HepG2 (cell line): ENCODE results near the gene HAGH. TPM values are rescaled to one million over a fixed set of nuclear protein-coding genes. Genes with fewer than 3 reads are reported as not detected.

Source experiments
- ATF7-NPFF ChIP-seq: sonication (generic); formaldehyde crosslinking; IDR thresholded peaks from 2 replicates; pipeline ENCODE4 v1.8.1; 2023; ENCODE audit warnings: mild to moderate bottlenecking, low read depth, missing genetic modification reagents, moderate library complexity
- BORCS8-MEF2B ChIP-seq: sonication (generic); formaldehyde crosslinking; IDR thresholded peaks from 2 replicates; pipeline ENCODE4 v1.8.0; 2022; ENCODE audit warnings: mild to moderate bottlenecking, missing genetic modification reagents
- ETV5 ChIP-seq: IDR thresholded peaks from 2 replicates; pipeline ENCODE4 v1.6.1; 2018; ENCODE audit warnings: missing biosample characterization, missing genetic modification reagents, inconsistent platforms, borderline replicate concordance
- FOXP4 ChIP-seq: sonication (generic); formaldehyde crosslinking; IDR thresholded peaks from 2 replicates; pipeline ENCODE4 v1.4.0; 2020; ENCODE audit warnings: missing genetic modification reagents
- GATAD2A ChIP-seq: IDR thresholded peaks from 2 replicates; pipeline ENCODE4 v1.6.1; 2016
- HMG20A ChIP-seq: IDR thresholded peaks from 2 replicates; pipeline ENCODE4 v1.6.1; 2016; ENCODE audit warnings: borderline replicate concordance
- HNRNPLL ChIP-seq: fragments of 200-400 bp; formaldehyde crosslinking; IDR thresholded peaks from 2 replicates; pipeline ENCODE4 v1.6.1; 2017; ENCODE audit warnings: mild to moderate bottlenecking, low read depth, low read length; ENCODE audit not compliant: poor library complexity, severe bottlenecking
- MED13 ChIP-seq: sonication (generic); formaldehyde crosslinking; IDR thresholded peaks from 2 replicates; pipeline ENCODE4 v1.5.0; 2020; ENCODE audit warnings: missing genetic modification reagents
- NR2F1 ChIP-seq, 2 experiments: fragments of 450-650 bp in 1 of 2; formaldehyde crosslinking in 1 of 2; IDR thresholded peaks; 2 replicates each; pipeline versions ENCODE4 v1.5.0 to v1.6.1; 2016 to 2020; ENCODE audit warnings: mild to moderate bottlenecking in 1 of 2, missing compliant biosample characterization in 1 of 2, missing genetic modification reagents in 1 of 2, moderate library complexity in 1 of 2
- PHF8 ChIP-seq: sonication (generic); formaldehyde crosslinking; IDR thresholded peaks from 2 replicates; pipeline ENCODE4 v1.5.0; 2020; ENCODE audit warnings: missing genetic modification reagents
- RXRA ChIP-seq: sonication (generic); formaldehyde crosslinking; IDR thresholded peaks from 2 replicates; pipeline ENCODE4 v1.5.1; 2020; ENCODE audit warnings: missing genetic modification reagents
- SKI ChIP-seq: fragments of 450-650 bp; IDR thresholded peaks from one replicate; pipeline ENCODE4 v1.6.1; 2018; ENCODE audit warnings: mild to moderate bottlenecking; ENCODE audit not compliant: partially characterized antibody
- ZBTB21 ChIP-seq: sonication (generic); formaldehyde crosslinking; IDR thresholded peaks from 2 replicates; pipeline ENCODE4 v1.4.0; 2020; ENCODE audit warnings: missing genetic modification reagents
- ZBTB7A ChIP-seq: sonication (generic); formaldehyde crosslinking; IDR thresholded peaks from 2 replicates; pipeline ENCODE4 v1.8.0; 2022; ENCODE audit warnings: mild to moderate bottlenecking, missing genetic modification reagents
- ZMYM2 ChIP-seq: sonication (generic); formaldehyde crosslinking; IDR thresholded peaks from 2 replicates; pipeline ENCODE4 v1.8.0; 2022; ENCODE audit warnings: mild to moderate bottlenecking, missing genetic modification reagents
- ZNF138 ChIP-seq: sonication (generic); formaldehyde crosslinking; IDR thresholded peaks from 2 replicates; pipeline ENCODE4 v1.5.0; 2020; ENCODE audit warnings: mild to moderate bottlenecking, low read depth, missing genetic modification reagents
- ZNF225 ChIP-seq: sonication (generic); formaldehyde crosslinking; IDR thresholded peaks from 2 replicates; pipeline ENCODE4 v1.4.0; 2020; ENCODE audit warnings: mild to moderate bottlenecking, missing genetic modification reagents
- ZNF232 ChIP-seq: sonication (generic); formaldehyde crosslinking; IDR thresholded peaks from 2 replicates; pipeline ENCODE4 v1.4.0; 2020; ENCODE audit warnings: missing genetic modification reagents, borderline replicate concordance
- ZNF460 ChIP-seq: sonication (generic); formaldehyde crosslinking; IDR thresholded peaks from 2 replicates; pipeline ENCODE4 v1.5.1; 2020; ENCODE audit warnings: missing genetic modification reagents, mild to moderate bottlenecking, borderline replicate concordance
- ZNF557 ChIP-seq: sonication (generic); formaldehyde crosslinking; IDR thresholded peaks from 2 replicates; pipeline ENCODE4 v1.4.0; 2020; ENCODE audit warnings: missing genetic modification reagents
- ZNF644 ChIP-seq: IDR thresholded peaks from 2 replicates; pipeline ENCODE4 v1.6.1; 2016; ENCODE audit warnings: low read depth
- polyA plus RNA-seq, 8 experiments: library from polyadenylated mRNA; depleted of rRNA in 3 of 8; stranded (reverse) in 7 of 8; unstranded in 1 of 8; fragments of >200 nt; fragmentation: Illumina TruSeq in 4 of 8; extraction: Trizol in 4 of 8; gene quantifications; 2 replicates each; pipeline versions ENCODE4 v1.2.1 to v1.2.3, GENCODE V29; 2011 to 2016; ENCODE audit warnings: low read depth in 4 of 8, missing spikeins in 1 of 8, mixed read lengths in 1 of 8; ENCODE audit not compliant: insufficient read depth in 1 of 8
- total RNA-seq, 5 experiments: library from RNA; depleted of rRNA; stranded (reverse); fragments of >200 nt; fragmentation: Illumina TruSeq; extraction: Trizol; gene quantifications; 2 replicates each; pipeline ENCODE4 v1.2.3, GENCODE V29; 2016; ENCODE audit warnings: low read depth in 1 of 5
- TF ChIP-seq, protein P1 (sequence below): sonication (generic); formaldehyde crosslinking; IDR thresholded peaks from 2 replicates; pipeline ENCODE4 v1.8.0; 2022; ENCODE audit warnings: mild to moderate bottlenecking, missing genetic modification reagents
- TF ChIP-seq, protein P2 (sequence below): IDR thresholded peaks from 2 replicates; pipeline ENCODE4 v1.6.1; 2012; ENCODE audit warnings: low read depth, low read length, improper control_type of control experiment
- TF ChIP-seq, protein P3 (sequence below): IDR thresholded peaks from 2 replicates; pipeline ENCODE4 v1.6.1; 2016; ENCODE audit warnings: missing genetic modification reagents, missing compliant biosample characterization

The HAGH gene
- total and polyA plus RNA-seq, 2 of the 13 experiments (the other 11 are each of a cell fraction or from before 2014, with no cell fraction given), result 70.4 to 95.4 TPM

- no peak for TF ChIP-seq PHF8 (CRISPR knock-in tag)
- peak; percentile 77 for TF ChIP-seq GATAD2A (CRISPR knock-in tag)
- no peak for TF ChIP-seq ZNF138 (CRISPR knock-in tag)
- TF ChIP-seq SKI, result peak; percentile 32
- TF ChIP-seq ZMYM2 (CRISPR knock-in tag), result no peak
- TF ChIP-seq HNRNPLL, result no peak
- TF ChIP-seq, protein P1, sequence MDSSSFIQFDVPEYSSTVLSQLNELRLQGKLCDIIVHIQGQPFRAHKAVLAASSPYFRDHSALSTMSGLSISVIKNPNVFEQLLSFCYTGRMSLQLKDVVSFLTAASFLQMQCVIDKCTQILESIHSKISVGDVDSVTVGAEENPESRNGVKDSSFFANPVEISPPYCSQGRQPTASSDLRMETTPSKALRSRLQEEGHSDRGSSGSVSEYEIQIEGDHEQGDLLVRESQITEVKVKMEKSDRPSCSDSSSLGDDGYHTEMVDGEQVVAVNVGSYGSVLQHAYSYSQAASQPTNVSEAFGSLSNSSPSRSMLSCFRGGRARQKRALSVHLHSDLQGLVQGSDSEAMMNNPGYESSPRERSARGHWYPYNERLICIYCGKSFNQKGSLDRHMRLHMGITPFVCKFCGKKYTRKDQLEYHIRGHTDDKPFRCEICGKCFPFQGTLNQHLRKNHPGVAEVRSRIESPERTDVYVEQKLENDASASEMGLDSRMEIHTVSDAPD, result no peak
- no peak for TF ChIP-seq ZNF232 (CRISPR knock-in tag)
- no peak; the same call in 1 of the 2 replicates for TF ChIP-seq FOXP4 (CRISPR knock-in tag)
- TF ChIP-seq ZBTB7A, result no peak
- TF ChIP-seq ZBTB21 (CRISPR knock-in tag), result peak; percentile 43; the same call in 1 of the 2 replicates
- TF ChIP-seq ZNF557 (CRISPR knock-in tag), result no peak
- no peak for TF ChIP-seq ZNF460 (CRISPR knock-in tag)
- TF ChIP-seq, protein P2, sequence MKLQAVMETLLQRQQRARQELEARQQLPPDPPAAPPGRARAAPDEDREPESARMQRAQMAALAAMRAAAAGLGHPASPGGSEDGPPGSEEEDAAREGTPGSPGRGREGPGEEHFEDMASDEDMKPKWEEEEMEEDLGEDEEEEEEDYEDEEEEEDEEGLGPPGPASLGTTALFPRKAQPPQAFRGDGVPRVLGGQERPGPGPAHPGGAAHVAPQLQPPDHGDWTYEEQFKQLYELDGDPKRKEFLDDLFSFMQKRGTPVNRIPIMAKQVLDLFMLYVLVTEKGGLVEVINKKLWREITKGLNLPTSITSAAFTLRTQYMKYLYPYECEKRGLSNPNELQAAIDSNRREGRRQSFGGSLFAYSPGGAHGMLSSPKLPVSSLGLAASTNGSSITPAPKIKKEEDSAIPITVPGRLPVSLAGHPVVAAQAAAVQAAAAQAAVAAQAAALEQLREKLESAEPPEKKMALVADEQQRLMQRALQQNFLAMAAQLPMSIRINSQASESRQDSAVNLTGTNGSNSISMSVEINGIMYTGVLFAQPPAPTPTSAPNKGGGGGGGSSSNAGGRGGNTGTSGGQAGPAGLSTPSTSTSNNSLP, result 0 out of 2 replicates have a peak, but pooled peaks have one; percentile 69
- TF ChIP-seq RXRA, result peak; percentile 73; the same call in 1 of the 2 replicates
- TF ChIP-seq ZNF644 (CRISPR knock-in tag), result no peak
- peak; percentile 30; the same call in 1 of the 2 replicates for TF ChIP-seq HMG20A (CRISPR knock-in tag)
- TF ChIP-seq, protein P3, sequence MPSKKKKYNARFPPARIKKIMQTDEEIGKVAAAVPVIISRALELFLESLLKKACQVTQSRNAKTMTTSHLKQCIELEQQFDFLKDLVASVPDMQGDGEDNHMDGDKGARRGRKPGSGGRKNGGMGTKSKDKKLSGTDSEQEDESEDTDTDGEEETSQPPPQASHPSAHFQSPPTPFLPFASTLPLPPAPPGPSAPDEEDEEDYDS, result no peak
- no peak for TF ChIP-seq ETV5
- no peak for TF ChIP-seq ZNF225 (CRISPR knock-in tag)
- TF ChIP-seq MED13 (CRISPR knock-in tag), result no peak
- peak in 1 of 2 experiments; percentile 32; a peak in 1 of 4 replicates for TF ChIP-seq NR2F1 (CRISPR knock-in tag; IDR thresholded peaks at IDR 0.05)
- TF ChIP-seq ATF7-NPFF, result no peak
- TF ChIP-seq BORCS8-MEF2B (CRISPR knock-in tag), result no peak
These were observed 43.9 kb upstream of the HAGH start (continued) for GRCh38 chr16:1870365-1871082.
